Muscle of leg (tissue), 11 donors: ENCODE measurements around the gene KAT6B. TPM values are rescaled to one million over a fixed set of nuclear protein-coding genes. Genes with fewer than 3 reads are reported as not detected.
A peak's percentile ranks its signal among the peaks of the same experiment; 100 is the strongest.
"Not testable (repeated sequence)": the region's sequence is repeated elsewhere in the genome, so short reads cannot be mapped to it uniquely, and the experiment has no call there.

Source experiments
- DNase-seq: peaks from one replicate; pipeline ENCODE4 v3.0.0; 2013
- H3K27ac ChIP-seq: one replicate; pipeline ENCODE4 v1.5.1; 2013; ENCODE audit warnings: mild to moderate bottlenecking, low read length, control low read depth
- H3K27me3 ChIP-seq: one replicate; pipeline ENCODE4 v1.6.1; 2013; ENCODE audit warnings: low read length; ENCODE audit not compliant: control insufficient read depth, insufficient read depth
- H3K36me3 ChIP-seq: one replicate; pipeline ENCODE4 v1.6.1; 2013; ENCODE audit warnings: low read length; ENCODE audit not compliant: control insufficient read depth, insufficient read depth
- H3K4me1 ChIP-seq: one replicate; pipeline ENCODE4 v1.6.1; 2013; ENCODE audit warnings: low read length; ENCODE audit not compliant: control insufficient read depth, insufficient read depth
- H3K4me3 ChIP-seq: one replicate; pipeline ENCODE4 v1.5.1; 2013; ENCODE audit warnings: low read length, control low read depth
- H3K9me3 ChIP-seq: replicated peaks from 2 replicates; pipeline ENCODE4 v1.6.1; 2013; ENCODE audit warnings: low read depth, low read length; ENCODE audit not compliant: control insufficient read depth
- WGBS: methylation state at CpG from one replicate; pipeline ENCODE4 v1.1.5; 2013; ENCODE audit warnings: missing lambda C conversion rate; ENCODE audit not compliant: insufficient coverage; 5-methylcytosine and 5-hydroxymethylcytosine counted together
- polyA plus RNA-seq, 8 donors: library from polyadenylated mRNA; unstranded; fragments of 120-200 nt; gene quantifications; one replicate each; pipeline versions ENCODE4 v1.2.1 to v1.2.3, GENCODE V29; 2013; ENCODE audit warnings: inconsistent platforms in 1 of 8, low replicate concordance in 1 of 8; ENCODE audit not compliant: insufficient read length in 8 of 8, insufficient read depth in 1 of 8
- total RNA-seq: library from RNA; stranded (reverse); fragments of 120-200 nt; gene quantifications from one replicate; pipeline ENCODE4 v1.2.4, GENCODE V29; 2013

The KAT6B gene
- total and polyA plus RNA-seq, 9 donors = 13.5 to 23.1 (median 17.9) TPM

DNA sequence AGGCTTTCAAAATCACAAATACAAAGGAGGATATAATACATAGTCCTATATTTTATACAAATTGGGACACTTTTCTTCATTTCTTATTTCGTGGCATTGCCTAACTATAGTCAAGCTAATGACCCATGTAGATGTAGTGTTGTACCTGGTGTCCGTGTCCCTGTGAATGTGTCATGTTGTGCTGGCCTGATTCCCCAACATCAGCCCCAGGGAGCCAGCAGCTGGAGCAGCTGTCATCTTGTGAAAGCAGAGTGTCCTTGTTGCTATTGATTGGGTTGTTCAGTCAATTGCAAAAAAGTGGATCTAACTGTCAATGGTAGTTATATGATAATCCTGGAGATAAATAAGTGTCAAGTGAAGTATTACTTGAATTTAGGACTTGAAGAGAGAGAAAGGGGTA lies 86.3 kb downstream of the KAT6B start:
- no peak for DNase-seq
- Histone ChIP-seq H3K27ac (no peak overlapping the region), H3K9me3 (no peaks in the 10 kb centered on the region), H3K36me3 (no peaks in the 10 kb centered on the region), H3K4me1 (no peaks in the 10 kb centered on the region), H3K4me3 (no peak overlapping the region), H3K27me3 (no peaks in the 10 kb centered on the region)
- 43% methylated on average over 1 of the region's 2 CpGs for WGBS

DNA sequence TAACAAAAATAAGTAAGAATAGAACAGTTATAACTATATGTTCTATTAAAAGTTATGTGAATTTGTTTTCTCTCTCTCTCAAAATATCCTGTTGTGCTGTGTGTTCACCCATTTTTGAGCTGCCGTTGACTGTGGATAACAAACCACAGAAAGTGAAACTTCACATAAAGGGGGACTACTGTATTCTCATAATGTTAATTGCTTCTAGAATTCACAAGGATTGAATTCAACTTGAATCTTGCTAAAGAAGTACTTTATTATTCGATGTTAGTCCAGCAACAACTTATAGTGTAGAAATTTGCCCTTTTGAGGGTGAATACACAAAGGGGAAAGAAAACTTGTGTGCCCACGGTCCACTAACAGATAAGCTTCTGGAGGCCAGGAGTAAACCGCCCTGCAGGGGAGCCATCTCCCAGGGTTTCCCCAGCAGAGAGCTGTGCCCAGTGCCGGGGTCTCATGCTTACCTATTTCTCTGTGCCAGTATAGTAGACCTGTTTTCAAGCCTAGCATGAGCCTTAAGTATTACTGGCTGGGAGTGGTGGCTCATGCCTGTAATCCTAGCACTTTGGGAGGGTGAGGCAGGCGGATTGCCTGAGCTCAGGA lies 87.1 kb downstream of the KAT6B start:
- 100% methylated on average over 1 of the region's 6 CpGs for WGBS
- Histone ChIP-seq H3K4me1 (no peaks in the 10 kb centered on the region), H3K9me3 (no peaks in the 10 kb centered on the region)

DNA sequence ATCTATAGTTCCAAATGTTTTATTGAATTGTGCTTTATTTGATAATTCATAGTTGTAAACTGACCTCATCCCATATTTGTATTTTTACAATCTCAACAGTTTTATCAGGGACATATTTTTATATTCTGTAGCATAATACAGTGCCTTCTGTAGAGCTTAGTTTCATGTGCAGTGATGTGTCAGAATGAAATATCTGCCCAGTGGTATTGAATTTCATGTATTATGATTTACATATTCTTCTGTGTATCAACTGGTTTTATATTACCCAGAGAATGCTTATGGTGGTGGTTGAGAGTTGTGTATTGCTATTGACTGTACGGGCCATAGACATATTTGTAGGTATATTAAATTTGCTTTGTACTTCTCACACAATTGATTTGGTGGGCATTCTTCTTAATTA lies 89.9 kb downstream of the KAT6B start:
- Histone ChIP-seq H3K27me3 (no peaks in the 10 kb centered on the region), H3K4me1 (no peaks in the 10 kb centered on the region), H3K36me3 (no peaks in the 10 kb centered on the region), H3K27ac (no peak overlapping the region), H3K4me3 (no peak overlapping the region), H3K9me3 (peaks cover 12% of the 10 kb centered on the region)
- no peak for DNase-seq
- WGBS = no CpG with 5 or more reads among the region's 1 CpG

More for the DNA sequence above, 87.1 kb downstream of the KAT6B start:
- DNase-seq = no peak
- Histone ChIP-seq H3K27me3 (no peaks in the 10 kb centered on the region), H3K36me3 (no peaks in the 10 kb centered on the region), H3K27ac (no peak overlapping the region), H3K4me3 (no peak overlapping the region)

DNA sequence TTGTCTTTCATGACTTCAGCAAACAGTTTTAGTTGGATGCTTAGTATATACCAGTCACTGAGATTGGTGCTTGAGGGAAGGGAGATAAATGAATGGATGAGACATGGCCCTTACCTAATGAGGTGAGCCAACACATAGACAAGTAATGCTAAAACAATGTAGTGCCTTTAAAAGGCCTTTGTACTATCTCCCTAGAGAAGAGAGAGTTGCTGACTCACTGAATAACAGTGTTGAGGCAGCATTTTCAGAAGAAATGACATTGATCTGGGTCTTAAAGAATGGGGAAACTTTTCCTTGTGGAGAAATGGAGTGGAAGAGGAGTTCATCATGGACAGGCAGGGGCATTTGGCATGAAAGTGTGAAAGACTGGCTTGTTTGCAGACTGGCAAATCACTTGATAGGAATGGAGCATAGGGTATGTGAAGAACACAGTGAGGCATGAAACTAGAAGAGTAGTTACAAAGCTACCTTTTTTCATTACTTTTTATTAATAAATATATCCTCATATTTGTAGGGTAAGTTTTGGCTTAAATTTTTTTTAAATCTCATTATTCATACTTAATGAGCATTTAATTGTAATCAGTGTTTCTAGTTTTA lies 91.2 kb downstream of the KAT6B start:
- Histone ChIP-seq H3K4me3 (no peak overlapping the region), H3K4me1 (peaks cover 3% of the 10 kb centered on the region), H3K9me3 (peaks cover 12% of the 10 kb centered on the region), H3K36me3 (no peaks in the 10 kb centered on the region), H3K27me3 (no peaks in the 10 kb centered on the region), H3K27ac (no peak overlapping the region)
- DNase-seq = no peak

DNA sequence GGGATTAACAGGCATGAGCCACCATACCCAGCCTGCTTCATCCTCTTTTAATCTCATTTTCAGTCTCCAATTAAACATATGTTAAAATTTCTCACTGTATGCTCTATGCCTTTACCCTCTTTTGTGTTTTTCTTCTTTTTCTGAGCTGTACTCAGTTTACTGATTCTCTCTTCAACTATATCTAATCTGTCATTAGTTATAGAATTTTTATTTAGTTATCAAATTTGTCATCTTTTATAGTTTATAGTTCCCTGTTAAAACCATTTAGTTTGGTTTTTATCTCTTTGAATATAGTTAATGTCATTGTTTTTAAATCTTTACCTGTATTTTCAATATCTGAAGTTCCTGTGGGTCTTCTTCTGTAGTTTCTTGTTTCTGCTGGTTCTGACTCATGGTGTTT lies 93.3 kb downstream of the KAT6B start:
- no peaks in the 10 kb centered on the region for H3K36me3 ChIP-seq
- no peaks in the 10 kb centered on the region for H3K27me3 ChIP-seq
- H3K4me1 ChIP-seq = peaks cover 13% of the 10 kb centered on the region
- H3K4me3 ChIP-seq = no peak overlapping the region
- H3K27ac ChIP-seq = no peak overlapping the region
- peaks cover 12% of the 10 kb centered on the region for H3K9me3 ChIP-seq
- DNase-seq = no peak

DNA sequence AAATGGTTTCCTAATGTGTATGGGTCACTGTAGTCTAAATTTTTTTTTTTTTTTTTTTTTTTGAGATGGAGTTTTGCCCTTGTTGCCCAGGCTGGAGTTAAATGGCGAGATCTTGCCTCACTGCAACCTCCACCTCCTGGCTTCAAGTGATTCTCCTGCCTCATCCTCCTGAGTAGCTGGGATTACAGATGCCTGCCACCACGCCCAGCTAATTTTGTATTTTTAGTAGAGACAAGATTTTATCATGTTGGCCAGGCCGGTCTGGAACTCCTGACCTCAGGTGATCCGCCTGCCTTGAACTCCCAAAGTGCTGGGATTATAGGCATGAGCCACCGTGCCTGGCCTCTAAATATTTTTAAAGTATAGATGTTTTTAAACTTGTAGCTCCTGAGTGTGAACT lies 94.7 kb downstream of the KAT6B start:
- not testable (repeated sequence) for H3K27ac ChIP-seq, H3K36me3 ChIP-seq, H3K27me3 ChIP-seq, DNase-seq, H3K4me3 ChIP-seq
- 100% methylated on average over 2 of the region's 5 CpGs for WGBS
- peaks cover 12% of the 10 kb centered on the region for H3K9me3 ChIP-seq
- peaks cover 16% of the 10 kb centered on the region for H3K4me1 ChIP-seq

DNA sequence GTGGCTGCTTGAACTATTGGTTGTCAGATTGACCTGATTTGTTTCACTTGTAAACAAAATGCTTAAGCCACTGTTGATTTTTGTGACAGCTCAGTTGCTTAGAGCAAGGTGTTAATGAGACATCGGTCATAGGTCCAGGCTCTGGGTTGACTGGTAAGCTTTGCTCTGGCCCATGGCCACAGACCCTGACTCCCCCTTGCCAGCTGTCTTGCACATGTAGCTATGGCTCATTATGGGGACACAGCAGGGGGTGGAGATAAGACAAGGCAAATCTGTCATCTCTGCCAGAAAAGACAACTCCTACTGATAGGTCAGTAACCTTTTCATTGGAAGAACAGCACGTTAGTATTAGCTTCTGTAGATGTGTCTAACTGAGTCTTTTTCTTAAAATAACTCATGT lies 95.3 kb downstream of the KAT6B start:
- 43% methylated on average over 1 of the region's 2 CpGs for WGBS
- Histone ChIP-seq H3K4me1 (peaks cover 18% of the 10 kb centered on the region), H3K9me3 (peaks cover 12% of the 10 kb centered on the region), H3K27ac (no peak overlapping the region), H3K4me3 (no peak overlapping the region), H3K36me3 (no peaks in the 10 kb centered on the region), H3K27me3 (no peaks in the 10 kb centered on the region)
- DNase-seq = no peak

DNA sequence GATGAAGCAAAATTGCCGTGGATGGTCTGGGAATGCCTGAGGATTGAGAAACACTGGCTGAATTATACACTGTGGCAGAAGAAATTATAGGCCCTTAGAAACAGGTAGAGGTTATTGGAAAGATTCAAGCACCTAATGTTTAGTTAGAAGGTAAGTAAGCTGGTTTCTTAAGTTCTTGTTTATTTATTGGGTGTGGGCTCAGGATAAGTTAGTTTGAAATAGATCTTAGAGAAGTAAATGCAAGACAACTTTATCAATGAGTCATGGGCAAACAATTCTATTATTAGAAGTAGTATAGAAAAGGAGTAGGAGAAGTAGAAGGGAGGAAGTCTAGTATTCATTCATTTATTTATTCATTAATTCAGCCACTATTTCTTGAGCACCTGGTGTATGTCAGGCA lies 96.5 kb downstream of the KAT6B start:
- peaks cover 24% of the 10 kb centered on the region for H3K4me1 ChIP-seq
- no peaks in the 10 kb centered on the region for H3K27me3 ChIP-seq
- H3K4me3 ChIP-seq = no peak overlapping the region
- DNase-seq = no peak
- H3K27ac ChIP-seq = no peak overlapping the region
- WGBS = 83% methylated on average over 1 of the region's 1 CpG
- H3K9me3 ChIP-seq = peaks cover 12% of the 10 kb centered on the region
- no peaks in the 10 kb centered on the region for H3K36me3 ChIP-seq

DNA sequence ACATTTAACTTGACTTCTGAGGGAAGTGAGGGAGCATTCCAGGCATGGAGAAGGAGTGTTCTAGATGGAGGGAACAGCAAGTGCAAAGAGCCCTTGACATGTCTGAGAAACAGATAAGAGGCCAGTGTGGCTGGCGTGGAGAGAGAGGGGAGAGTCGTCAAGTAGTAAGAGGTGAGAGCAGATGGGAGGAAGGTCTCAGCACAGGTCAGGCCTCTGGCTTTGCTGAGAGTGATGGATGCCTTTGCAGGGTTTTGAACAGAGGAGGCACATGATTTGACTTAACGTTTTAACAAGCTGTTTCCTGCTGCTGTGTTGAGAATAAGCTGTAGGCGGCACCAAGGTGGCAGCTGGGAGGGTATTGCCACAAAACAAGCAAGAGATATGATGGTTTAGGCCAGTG lies 97.2 kb downstream of the KAT6B start:
- DNase-seq = no peak
- H3K27me3 ChIP-seq = no peaks in the 10 kb centered on the region
- 50% methylated on average over 4 of the region's 4 CpGs for WGBS
- H3K9me3 ChIP-seq = peaks cover 12% of the 10 kb centered on the region
- H3K36me3 ChIP-seq = no peaks in the 10 kb centered on the region
- no peak overlapping the region for H3K27ac ChIP-seq
- peaks cover 24% of the 10 kb centered on the region for H3K4me1 ChIP-seq
- H3K4me3 ChIP-seq = no peak overlapping the region

DNA sequence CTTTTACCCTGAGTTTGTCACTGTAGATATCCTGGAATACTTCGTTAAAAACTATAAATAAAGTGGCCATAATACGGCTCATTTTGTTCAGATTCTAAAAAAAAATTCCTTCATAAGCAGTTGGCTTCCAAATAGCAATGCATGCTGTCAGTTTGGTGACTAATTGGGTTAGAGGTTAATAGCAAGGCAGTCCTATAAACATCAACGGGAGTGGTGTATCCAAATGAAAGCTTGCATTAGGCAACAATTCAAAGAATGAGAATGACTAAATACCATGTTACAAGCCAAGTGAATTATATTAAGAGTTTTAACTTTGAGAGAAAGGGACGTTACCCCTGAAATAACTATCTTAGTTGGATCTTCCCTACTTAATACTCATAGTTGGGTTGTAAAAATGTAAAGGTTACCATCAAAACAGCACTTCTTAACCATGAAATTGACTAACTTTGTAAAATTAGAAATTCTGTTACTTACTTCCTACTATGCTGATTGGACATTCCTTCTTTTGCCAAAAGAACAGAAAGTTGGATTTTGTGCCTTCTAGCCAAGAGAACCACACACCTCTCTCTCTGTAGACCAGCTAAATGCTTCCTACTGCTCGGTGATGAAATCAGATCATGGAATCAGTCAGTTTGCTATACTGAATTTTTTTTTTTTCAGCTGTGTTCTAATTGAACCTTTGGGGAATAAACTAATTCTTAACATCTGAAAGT lies 98.0 kb downstream of the KAT6B start:
- WGBS = no CpG with 5 or more reads among the region's 5 CpGs
- Histone ChIP-seq H3K36me3 (no peaks in the 10 kb centered on the region), H3K4me1 (peaks cover 24% of the 10 kb centered on the region), H3K27ac (peak overlapping the region; percentile 48), H3K4me3 (no peak overlapping the region), H3K9me3 (peaks cover 7% of the 10 kb centered on the region), H3K27me3 (no peaks in the 10 kb centered on the region)
- DNase-seq = peak; percentile 56
